C4-2B (cell line): Measurements from ENCODE around the gene MMP17.

Source experiments
- CTCF ChIP-seq: fragments of 450-650 bp; conservative IDR thresholded peaks from 2 replicates; pipeline ENCODE4 v1.5.1; 2017; ENCODE audit warnings: mild to moderate bottlenecking
- ZFX ChIP-seq: fragments of 450-650 bp; IDR thresholded peaks from 2 replicates; pipeline ENCODE4 v1.6.1; 2017

- TF ChIP-seq CTCF = no peak
- no peak for TF ChIP-seq ZFX
Observed at GRCh38 chr12:131835616-131836171, 7.5 kb downstream of the MMP17 start.
